GM21367 (cell line): Measurements from ENCODE around the gene SWSAP1.
"Not testable (repeated sequence)": the region's sequence is repeated elsewhere in the genome, so short reads cannot be mapped to it uniquely, and the experiment has no call there.

Source experiments
- ATAC-seq: cut with Tn5 transposase; IDR thresholded peaks from one replicate; pipeline ENCODE4 v1.9.1; 2021; ENCODE audit not compliant: unreplicated experiment

SWSAP1 gene

GRCh38 chr19:11374433-11375142, at the start of gene SWSAP1:
TSS of gene SWSAP1 (plus strand) at chr19:11374666. CDS start at chr19:11374681, 15 bp downstream.
- peak; percentile 78 for ATAC-seq

- no peak for ATAC-seq
These were observed 49.6 kb upstream of the SWSAP1 start for GRCh38 chr19:11324748-11325389.

- ATAC-seq = no peak
These were observed 48.9 kb upstream of the SWSAP1 start for GRCh38 chr19:11325544-11325943.

DNA sequence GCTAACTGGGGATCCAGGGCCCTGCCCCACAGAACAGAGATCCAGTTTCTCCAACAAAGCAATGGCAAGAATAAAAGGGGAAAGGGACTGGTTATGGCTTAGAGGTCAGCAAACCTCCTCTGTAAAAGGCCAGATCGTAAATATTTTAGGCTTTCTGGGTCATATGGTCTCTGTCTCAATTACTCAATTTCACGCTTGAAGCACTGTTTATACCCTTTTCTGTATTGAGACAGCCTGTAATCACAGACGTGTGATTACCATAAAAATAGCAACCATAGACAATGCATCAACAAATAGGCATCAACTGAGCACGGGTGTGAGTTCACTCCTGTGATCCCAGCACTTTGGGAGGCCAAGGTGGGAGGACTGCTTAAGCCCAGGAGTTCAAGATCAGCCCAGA, 44.3 kb upstream of the SWSAP1 start:
- ATAC-seq = no peak

DNA sequence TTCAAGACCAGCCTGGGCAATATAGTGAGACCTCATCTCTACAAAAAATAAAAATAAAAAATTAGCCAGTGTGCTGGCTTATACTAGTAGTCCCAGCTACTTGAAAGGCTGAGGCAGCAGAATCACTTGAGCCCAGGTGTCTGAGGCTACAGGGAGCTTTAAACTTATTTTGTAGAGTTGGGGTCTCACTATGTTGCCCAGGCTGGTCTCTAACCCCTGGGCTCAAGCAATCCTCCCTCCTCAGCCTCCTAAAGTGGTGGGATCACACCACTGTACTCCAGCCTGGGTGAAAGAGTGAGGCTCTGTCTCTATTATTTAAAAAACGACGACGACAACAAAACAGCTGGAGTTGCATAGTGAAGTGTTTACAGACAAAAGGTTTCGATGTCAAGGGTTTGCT, 43.0 kb upstream of the SWSAP1 start:
- no peak for ATAC-seq

DNA sequence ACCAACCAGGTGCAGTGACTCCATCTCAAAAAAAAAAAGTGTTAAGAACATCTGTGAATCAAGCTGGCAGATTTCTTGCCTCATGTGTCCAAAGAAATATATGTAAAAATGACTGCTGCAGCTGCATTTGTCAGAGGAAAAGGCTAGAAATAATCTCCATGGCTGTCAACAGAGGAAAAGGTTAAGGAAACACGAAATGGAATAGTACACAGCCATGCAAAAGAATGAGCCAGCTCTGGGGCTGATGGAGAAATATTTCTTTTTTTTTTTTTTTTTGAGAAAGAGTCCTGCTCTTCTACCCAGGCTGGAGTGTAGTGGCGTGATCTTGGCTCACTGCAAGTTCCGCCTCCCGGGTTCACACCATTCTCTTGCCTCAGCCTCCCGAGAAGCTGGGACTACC, 41.6 kb upstream of the SWSAP1 start:
- ATAC-seq = no peak

DNA sequence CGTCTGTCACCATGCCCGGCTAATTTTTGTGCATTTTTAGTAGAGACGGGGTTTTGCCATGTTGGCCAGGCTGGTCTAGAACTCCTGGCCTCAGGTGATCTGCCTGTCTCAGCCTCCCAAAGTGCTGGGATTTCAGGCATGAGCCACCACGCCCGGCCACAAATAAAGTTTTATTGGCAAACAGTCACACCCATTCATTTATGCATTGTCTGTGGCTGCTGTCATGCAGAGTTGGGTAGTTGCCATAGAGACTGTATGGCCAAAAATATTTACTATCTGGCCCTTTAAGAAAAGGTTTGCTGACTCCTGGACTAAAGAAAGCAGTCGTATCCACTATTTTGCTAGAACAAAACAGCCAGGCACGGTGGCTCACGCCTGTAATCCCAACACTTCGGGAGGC, 40.6 kb upstream of the SWSAP1 start:
- ATAC-seq = not testable (repeated sequence)

GRCh38 chr19:11335449-11336146, 38.9 kb upstream of the SWSAP1 start:
- ATAC-seq = no peak

GRCh38 chr19:11337080-11337479, 37.4 kb upstream of the SWSAP1 start:
- no peak for ATAC-seq

DNA sequence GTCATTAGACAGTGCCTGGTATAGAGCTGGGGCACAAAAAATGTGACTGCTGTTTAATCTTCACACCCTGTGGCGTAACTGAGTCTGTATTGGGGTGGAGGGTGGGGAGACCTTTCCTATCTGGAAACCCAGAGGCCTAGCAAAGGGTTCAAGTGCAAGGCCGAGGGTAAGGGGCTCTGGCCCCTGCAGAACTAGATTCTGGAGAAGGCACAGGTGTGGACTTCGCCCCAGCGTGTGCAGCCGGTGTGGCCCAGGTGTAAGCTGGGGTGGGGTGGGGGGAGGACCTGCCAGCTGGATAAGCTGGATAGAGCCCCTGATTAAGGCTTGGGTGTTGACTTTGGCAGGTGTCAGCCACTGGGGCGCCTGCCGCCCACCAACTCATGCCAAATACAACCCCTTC, 36.3 kb upstream of the SWSAP1 start:
- ATAC-seq = no peak

DNA sequence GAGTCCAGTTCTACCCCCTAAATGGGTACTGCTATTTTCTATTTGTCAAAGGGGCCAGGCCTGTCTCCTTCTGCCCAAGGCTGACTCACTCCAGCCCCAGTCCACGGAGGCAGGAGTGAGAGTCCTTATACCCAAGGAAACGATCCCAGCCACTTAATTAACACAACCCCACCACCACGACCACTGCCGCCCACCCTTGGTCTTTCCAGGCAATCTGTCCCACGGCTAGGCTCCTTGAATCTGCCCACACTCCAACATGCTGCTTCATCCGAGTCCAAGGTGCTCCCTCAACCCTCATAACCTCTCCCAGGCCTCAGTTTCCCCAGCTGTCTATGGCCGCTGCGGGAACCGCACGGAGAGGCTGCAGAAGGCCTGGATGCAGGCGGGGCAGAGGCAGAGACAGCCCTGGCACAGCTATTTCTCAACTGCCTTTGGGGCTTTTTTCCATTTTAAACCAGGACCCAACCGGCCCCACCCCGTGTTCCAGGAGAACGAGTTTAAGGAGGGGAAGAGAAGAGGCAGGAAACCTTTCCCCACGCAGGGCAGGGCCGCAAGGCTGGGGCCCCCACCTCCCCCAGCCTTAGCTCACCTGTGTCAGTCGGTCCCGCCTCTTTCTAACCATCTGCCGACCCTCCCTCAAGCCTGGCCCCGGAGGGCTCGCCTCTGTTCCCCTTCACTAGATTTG, 35.8 kb upstream of the SWSAP1 start:
- ATAC-seq = no peak

GRCh38 chr19:11339254-11340098, 35.0 kb upstream of the SWSAP1 start, which contains the start of gene RAB3D:
TSS of gene RAB3D (minus strand) at chr19:11339657. CDS start at chr19:11337399, 2,258 bp downstream.
- ATAC-seq = no peak

GRCh38 chr19:11340099-11340467, 34.4 kb upstream of the SWSAP1 start:
- ATAC-seq = not testable (repeated sequence)

DNA sequence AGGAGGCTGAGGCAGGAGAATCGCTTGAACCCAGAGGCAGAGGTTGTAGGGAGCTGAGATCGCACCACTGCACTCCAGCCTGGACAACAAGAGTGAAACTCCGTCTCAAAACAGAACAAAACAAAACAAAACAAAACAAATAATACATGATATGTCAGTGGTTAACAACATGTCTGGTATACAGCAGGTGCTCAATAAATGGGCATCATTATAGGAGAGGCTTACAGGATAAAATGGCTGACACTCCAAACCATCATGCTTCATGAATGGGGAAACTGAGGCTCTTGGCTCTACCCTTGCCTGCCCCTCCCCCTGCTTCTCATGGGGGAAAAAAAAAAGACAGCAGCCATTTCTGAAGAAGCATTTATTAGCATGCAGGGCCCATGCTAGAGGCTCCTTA, 32.0 kb upstream of the SWSAP1 start:
- ATAC-seq = no peak

DNA sequence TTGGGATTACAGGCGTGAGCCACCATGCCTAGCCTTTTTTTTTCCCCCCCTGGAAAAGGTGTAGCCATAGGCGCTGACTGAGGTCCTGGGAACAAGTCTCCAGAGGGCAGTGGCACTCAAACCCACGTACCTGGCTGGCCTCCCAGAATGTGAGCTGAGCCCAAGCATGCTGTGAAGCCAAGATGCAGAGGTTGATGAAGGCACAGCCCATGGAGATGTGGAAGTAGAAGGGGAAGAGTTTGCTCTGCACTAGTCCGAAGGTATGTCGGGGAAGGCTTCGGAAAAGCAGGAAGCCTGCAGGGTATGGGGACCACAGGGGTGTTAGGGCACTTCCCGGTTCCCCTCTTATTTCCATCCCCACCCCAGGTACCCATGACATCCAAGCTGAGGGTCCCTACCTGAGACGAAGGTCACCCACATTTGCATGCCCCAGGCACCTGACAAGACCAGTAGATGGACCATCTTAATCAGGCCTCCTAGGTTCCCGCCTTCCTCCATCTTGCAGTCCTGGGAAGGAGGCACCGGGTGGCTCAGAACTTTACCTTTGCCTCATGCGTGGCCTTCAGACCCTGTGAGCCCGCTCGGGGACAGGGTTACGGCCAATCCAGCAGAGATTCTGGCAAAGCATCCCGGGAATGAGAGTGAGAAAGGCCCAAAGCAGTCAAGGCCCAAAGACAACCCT, 29.2 kb upstream of the SWSAP1 start:
- no peak for ATAC-seq

DNA sequence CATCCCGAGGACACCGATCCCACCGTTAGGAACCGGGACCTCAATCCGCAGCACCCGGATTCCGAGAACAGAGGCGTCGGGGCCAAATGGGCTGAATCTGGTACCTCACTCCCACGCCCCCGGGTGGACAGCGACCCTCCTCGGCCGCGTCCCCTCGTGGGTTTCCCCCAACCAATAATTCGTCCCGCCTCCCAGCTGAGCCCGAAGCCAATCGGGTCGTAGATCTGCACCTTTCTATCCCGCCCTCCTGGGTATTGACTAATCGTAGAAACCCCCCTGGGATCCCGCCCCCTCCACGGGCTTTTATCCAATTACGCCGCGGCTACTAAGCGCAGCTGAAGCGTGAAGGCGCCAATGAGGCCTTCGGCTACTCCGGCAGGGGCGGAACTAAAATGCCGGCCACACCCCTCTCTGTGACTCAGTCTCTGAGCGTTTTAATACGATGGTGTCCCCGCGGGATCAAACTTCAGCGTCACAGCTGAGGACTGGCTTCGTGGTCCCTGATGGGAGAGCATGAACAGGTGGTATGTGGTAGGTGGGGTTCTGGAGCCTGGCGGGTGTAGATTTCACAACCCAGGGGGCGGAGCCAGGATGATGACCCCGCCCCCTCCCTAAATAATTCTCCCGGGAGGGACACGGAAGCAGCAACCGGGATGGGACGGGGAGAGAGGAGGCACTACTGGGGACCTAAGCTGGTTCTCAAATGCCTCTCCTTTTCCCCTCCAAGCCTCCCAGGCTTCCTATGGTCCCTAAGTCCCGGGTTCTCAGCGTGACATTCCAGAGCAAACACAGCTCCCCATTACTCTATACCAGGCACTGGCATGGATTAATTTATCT, 28.1 kb upstream of the SWSAP1 start, which contains the start of the genes CCDC159 and TMEM205:
CCDC159 (plus strand) TSS at position 416 of the 837 bp plus-strand sequence; CDS start at position 504, 88 bp downstream.
TMEM205 (minus strand) TSS at position 165 of the 837 bp plus-strand sequence. CDS start 649 bp downstream, outside the sequence.
- ATAC-seq = peak; percentile 78

DNA sequence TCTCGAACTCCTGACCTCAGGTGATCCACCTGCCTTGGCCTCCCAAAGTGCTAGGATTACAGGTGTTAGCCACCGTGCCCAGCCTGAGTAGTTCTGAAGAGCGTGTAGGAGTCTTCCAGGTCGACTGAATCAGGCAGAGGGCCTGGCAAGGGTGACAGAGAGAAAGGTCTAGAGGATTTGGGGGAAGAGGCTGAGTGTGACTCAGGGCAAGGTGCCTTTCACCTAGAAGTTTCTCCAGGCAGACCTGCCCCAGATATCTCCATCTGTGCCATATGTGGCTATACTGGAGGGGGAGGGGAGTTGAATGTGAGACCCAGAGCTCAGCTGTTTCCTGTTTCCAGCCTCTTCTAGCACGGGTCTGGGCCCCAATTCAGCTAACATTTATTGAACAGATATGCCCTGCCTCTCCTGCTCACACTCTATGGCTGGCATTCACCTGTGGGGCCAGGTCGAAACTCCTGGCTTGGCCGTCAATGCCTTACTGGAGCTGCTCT, 26.9 kb upstream of the SWSAP1 start:
- ATAC-seq = no peak

DNA sequence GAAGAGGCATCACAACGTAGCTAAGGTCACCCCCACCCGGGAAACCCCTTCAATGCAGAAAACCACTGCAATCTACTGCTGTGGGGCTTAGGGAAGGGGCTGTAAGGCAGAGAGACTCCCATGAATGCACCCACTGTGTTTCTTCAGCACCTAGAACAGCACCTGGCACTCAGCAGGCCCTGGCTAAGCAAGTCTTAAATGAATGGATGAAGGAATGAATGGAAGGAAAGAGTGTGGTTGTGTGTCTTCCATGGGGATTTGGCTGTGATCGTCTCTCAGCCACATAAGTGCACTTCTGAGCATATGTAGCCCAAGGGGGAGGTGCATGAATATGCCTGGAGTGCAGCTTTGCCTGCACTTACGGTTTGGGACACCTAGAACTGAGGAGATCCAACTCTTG, 25.3 kb upstream of the SWSAP1 start:
- no peak for ATAC-seq

GRCh38 chr19:11354102-11354501, 20.4 kb upstream of the SWSAP1 start:
- ATAC-seq = not testable (repeated sequence)
